Kidney epithelial cell (primary cell): Measurements from ENCODE around the gene CST11. TPM values are rescaled to one million over a fixed set of nuclear protein-coding genes. Genes with fewer than 3 reads are reported as not detected.

Experiments used
- DNase-seq: peaks from one replicate; pipeline ENCODE4 v3.0.0-alpha.2; 2010; ENCODE audit warnings: low read depth
- H3K27me3 ChIP-seq: 2 replicates; pipeline ENCODE4 v1.6.0; 2011; ENCODE audit warnings: low read length; ENCODE audit not compliant: control insufficient read depth, insufficient read depth
- H3K36me3 ChIP-seq: 2 replicates; pipeline ENCODE4 v1.5.1; 2011; ENCODE audit warnings: low read length; ENCODE audit not compliant: control insufficient read depth, insufficient read depth
- H3K4me3 ChIP-seq: 2 replicates; pipeline ENCODE4 v1.5.1; 2011; ENCODE audit warnings: low read depth, mild to moderate bottlenecking, control low read depth, low read length
- total RNA-seq: library from RNA; depleted of rRNA; stranded (reverse); fragments of >200 nt; gene quantifications from 2 replicates; pipeline ENCODE4 v1.2.3, GENCODE V29; 2015
- TF ChIP-seq, protein P1 (sequence below): IDR thresholded peaks from 2 replicates; pipeline ENCODE4 v1.5.1; 2011; ENCODE audit warnings: mild to moderate bottlenecking, moderate library complexity, low read length, control low read depth, inconsistent platforms; ENCODE audit not compliant: insufficient read depth, poor library complexity, severe bottlenecking

CST11 gene
- total RNA-seq, 1 donor from 2014 or later, result not detected

DNA sequence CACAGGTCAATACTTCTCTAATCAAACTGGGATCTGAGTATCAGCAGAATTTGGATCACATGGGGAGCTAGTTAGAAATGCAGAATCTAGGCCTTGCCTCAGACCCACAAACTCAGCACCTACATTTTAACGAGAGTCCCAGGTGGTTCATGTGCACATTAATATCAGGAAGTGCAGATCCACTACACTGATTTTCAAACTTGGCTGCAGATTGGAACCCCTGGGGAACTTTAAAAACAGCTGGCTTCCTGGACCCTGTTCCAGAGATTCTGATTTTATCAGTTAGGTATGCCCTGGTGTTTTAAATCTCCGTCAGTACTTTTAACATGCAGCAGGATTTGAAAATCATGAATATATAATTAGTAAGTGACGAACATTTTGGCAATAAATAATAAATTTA, 36.3 kb upstream of the CST11 start:
- Histone ChIP-seq H3K4me3 (no peak overlapping the region), H3K36me3 (no peaks in the 10 kb centered on the region), H3K27me3 (no peaks in the 10 kb centered on the region)
- TF ChIP-seq, protein P1, sequence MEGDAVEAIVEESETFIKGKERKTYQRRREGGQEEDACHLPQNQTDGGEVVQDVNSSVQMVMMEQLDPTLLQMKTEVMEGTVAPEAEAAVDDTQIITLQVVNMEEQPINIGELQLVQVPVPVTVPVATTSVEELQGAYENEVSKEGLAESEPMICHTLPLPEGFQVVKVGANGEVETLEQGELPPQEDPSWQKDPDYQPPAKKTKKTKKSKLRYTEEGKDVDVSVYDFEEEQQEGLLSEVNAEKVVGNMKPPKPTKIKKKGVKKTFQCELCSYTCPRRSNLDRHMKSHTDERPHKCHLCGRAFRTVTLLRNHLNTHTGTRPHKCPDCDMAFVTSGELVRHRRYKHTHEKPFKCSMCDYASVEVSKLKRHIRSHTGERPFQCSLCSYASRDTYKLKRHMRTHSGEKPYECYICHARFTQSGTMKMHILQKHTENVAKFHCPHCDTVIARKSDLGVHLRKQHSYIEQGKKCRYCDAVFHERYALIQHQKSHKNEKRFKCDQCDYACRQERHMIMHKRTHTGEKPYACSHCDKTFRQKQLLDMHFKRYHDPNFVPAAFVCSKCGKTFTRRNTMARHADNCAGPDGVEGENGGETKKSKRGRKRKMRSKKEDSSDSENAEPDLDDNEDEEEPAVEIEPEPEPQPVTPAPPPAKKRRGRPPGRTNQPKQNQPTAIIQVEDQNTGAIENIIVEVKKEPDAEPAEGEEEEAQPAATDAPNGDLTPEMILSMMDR, result no peak
- no peak for DNase-seq

DNA sequence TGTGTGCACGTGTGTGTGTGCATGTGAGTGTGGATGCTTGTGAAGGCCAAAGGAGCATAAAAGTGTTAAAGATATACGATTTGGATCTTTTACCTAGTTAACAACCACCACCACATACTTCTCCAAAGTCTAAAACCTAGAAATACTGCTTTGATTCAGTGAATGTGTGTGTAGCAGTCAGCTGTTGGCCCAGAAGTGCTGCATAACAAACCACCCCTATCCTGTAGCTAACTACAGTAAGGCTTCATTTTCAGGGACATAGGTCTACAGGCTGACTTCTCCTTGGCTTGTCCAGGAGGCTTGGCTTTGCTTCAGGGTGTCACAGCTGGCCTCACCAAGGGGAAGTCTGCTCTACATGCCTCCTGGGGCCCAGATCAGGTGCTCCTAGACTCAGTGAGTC, 35.8 kb upstream of the CST11 start:
- no peak for DNase-seq
- Histone ChIP-seq H3K4me3 (no peak overlapping the region), H3K27me3 (no peaks in the 10 kb centered on the region), H3K36me3 (no peaks in the 10 kb centered on the region)
- TF ChIP-seq, protein P1, result no peak

DNA sequence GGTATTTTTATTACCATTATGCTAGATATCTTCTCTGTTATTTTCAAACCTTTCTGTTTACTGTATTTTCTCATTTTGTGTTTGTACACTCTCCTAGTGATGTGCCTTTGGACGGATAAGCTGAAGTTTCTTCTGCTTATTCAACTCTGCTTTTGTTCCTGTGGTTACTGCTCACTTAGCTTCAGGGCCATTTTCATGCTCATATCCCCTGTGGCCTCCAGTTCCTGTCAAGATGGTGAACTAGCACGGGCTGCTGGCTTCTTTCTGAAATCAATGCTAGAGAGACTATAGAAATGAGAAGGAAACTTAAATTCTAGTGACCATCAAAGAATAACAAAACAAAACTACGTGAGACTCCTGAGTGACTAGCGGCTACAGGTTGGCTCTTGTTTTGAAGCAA, 31.4 kb upstream of the CST11 start:
- H3K36me3 ChIP-seq, result no peaks in the 10 kb centered on the region
- DNase-seq, result no peak
- H3K27me3 ChIP-seq, result no peaks in the 10 kb centered on the region
- TF ChIP-seq, protein P1, result no peak
- H3K4me3 ChIP-seq, result no peak overlapping the region

DNA sequence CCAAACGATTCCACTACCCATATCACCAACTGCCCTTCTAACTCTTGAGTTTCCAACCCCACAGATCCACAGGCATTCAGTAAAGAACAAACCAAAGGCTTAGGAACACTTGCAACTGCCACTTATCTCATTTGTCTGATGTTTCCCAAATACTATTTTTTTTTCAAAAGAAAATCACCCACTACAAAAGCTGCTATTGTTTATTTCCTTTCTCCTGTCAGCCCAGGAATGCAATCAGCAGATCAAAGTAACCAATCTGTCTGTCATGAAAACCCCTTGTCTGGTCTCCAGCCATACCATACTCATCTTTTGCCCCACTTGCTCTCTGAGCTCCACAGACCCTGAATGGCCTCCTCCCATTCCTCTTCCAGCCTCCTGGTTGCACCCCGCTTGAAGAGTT, 29.5 kb upstream of the CST11 start:
- no peak overlapping the region for H3K4me3 ChIP-seq
- H3K27me3 ChIP-seq, result no peaks in the 10 kb centered on the region
- H3K36me3 ChIP-seq, result no peaks in the 10 kb centered on the region
- no peak for DNase-seq
- TF ChIP-seq, protein P1, result no peak

DNA sequence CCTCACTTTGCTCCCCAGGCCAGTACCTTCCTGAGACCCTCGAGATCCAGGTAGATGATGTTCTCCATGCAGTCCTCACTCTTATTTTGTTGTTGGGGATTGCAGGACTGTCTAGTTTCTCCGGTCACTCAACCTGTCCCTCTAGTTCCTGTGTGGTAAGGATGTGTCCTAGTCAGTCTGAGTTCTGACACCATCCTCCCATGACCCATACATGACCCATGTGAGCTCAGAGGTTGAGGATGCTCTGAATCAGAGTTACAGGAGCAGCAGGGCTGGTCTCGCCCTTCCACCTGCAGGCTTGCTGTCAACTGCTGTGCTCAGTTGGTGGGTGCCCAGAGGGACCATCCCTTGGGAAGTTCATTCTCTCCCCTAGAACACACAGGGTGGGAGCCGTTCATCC, 26.4 kb upstream of the CST11 start:
- H3K36me3 ChIP-seq, result no peaks in the 10 kb centered on the region

DNA sequence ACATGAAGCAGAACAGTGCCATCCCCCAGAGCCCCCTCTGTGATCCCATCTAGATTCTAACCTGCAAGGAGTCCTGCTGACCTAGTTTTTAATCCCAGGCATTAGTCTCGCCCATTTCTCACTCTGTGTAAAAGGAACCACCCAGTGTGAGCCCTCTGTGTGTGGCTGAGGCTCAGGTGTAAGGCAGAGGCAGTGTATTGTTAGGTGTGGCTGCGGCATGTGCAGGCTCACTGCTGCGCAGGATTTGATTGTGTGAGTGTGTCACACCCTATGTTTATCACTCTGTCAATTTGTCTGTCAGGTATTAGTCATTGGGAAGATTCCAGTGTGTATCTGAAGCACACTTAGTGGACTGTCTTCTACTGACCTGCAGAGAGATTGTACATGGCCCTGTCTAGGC, 24.5 kb upstream of the CST11 start:
- DNase-seq, result no peak
- TF ChIP-seq, protein P1, result no peak
- Histone ChIP-seq H3K4me3 (no peak overlapping the region), H3K36me3 (no peaks in the 10 kb centered on the region), H3K27me3 (no peaks in the 10 kb centered on the region)

More for the DNA sequence above, 26.4 kb upstream of the CST11 start:
- Histone ChIP-seq H3K4me3 (no peak overlapping the region), H3K27me3 (no peaks in the 10 kb centered on the region)
- no peak for DNase-seq
- TF ChIP-seq, protein P1, result no peak
